DND-41 (cell line): ENCODE data around the gene ABCF2.

Experiments
- EZH2 ChIP-seq: IDR thresholded peaks from 3 replicates; pipeline ENCODE4 v1.6.1; 2012; ENCODE audit warnings: borderline replicate concordance, low read depth, mild to moderate bottlenecking, moderate library complexity, low read length, inconsistent platforms; ENCODE audit not compliant: severe bottlenecking
- TF ChIP-seq, protein P1 (sequence below): IDR thresholded peaks from 2 replicates; pipeline ENCODE4 v1.5.1; 2012; ENCODE audit warnings: borderline replicate concordance, low read length, moderate library complexity, mild to moderate bottlenecking; ENCODE audit not compliant: poor library complexity, severe bottlenecking; ENCODE audit errors: extremely low read depth

GRCh38 chr7:151226560-151226874, 488 bp downstream of the ABCF2 start:
- TF ChIP-seq, protein P1, sequence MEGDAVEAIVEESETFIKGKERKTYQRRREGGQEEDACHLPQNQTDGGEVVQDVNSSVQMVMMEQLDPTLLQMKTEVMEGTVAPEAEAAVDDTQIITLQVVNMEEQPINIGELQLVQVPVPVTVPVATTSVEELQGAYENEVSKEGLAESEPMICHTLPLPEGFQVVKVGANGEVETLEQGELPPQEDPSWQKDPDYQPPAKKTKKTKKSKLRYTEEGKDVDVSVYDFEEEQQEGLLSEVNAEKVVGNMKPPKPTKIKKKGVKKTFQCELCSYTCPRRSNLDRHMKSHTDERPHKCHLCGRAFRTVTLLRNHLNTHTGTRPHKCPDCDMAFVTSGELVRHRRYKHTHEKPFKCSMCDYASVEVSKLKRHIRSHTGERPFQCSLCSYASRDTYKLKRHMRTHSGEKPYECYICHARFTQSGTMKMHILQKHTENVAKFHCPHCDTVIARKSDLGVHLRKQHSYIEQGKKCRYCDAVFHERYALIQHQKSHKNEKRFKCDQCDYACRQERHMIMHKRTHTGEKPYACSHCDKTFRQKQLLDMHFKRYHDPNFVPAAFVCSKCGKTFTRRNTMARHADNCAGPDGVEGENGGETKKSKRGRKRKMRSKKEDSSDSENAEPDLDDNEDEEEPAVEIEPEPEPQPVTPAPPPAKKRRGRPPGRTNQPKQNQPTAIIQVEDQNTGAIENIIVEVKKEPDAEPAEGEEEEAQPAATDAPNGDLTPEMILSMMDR, result no peak
- TF ChIP-seq EZH2, result no peak
